Measurements from ENCODE around the gene RHOBTB3. TPM values are rescaled to one million over a fixed set of nuclear protein-coding genes. Genes with fewer than 3 reads are reported as not detected.

Gene RHOBTB3
- total RNA-seq, 1 donor from 2014 or later = 55.9 TPM

DNA sequence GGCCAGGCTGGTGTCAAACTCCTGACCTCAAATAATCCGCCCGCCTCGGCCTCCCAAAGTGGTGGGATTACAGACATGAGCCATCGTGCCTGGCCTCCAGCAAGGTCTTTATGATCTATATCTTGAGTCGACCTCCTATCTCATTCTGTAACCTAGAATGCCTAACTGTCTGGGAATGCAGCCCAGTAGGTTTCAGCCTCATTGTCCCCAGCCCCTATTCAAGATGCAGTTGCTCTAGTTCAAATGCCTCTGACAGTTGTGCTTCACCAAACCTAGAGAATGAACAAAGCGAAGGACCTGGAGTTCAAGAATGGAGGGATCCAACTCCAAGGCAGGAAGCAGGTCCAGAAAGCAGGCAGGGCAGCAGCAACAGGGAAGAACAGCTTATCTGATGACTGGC, 60.6 kb downstream of the RHOBTB3 start:
- Mint-ChIP-seq H3K27me3 (no peaks in the 10 kb centered on the region), H3K27ac (no peak overlapping the region), H3K36me3 (ENCODE audit: insufficient read depth) (peaks cover 14% of the 10 kb centered on the region), H3K4me3 (ENCODE audit: low read depth) (no peak overlapping the region), H3K4me1 (ENCODE audit: low read depth) (peaks cover 6% of the 10 kb centered on the region), H3K9me3 (ENCODE audit: low read depth) (no peaks in the 10 kb centered on the region)
- TF ChIP-seq, protein P1, sequence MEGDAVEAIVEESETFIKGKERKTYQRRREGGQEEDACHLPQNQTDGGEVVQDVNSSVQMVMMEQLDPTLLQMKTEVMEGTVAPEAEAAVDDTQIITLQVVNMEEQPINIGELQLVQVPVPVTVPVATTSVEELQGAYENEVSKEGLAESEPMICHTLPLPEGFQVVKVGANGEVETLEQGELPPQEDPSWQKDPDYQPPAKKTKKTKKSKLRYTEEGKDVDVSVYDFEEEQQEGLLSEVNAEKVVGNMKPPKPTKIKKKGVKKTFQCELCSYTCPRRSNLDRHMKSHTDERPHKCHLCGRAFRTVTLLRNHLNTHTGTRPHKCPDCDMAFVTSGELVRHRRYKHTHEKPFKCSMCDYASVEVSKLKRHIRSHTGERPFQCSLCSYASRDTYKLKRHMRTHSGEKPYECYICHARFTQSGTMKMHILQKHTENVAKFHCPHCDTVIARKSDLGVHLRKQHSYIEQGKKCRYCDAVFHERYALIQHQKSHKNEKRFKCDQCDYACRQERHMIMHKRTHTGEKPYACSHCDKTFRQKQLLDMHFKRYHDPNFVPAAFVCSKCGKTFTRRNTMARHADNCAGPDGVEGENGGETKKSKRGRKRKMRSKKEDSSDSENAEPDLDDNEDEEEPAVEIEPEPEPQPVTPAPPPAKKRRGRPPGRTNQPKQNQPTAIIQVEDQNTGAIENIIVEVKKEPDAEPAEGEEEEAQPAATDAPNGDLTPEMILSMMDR (IDR thresholded peaks at IDR 0.05; ENCODE audit: unreplicated experiment) = no peak
- DNase-seq (ENCODE audit: low spot score, unreplicated experiment) = no peak

DNA sequence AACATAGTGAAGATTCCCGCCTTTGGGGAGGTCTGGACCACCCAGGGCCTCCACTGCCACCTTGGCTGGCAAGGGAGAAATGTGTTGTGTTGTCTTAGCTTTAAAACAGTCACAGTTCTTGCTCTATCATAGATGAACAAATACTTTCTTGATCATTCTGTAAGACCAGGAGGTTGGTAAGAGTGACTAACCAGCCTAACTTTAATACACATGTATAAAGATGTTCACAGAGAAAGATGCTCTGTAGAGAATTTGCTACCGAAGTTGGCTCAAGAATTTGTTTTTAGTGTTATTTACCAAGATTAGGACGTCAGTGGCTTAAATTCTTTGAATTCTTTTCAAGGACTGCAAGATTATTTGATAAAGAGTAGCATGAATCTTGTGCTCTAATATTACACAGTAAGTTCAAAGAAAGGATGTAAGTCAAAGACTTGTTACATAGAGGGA, 63.0 kb downstream of the RHOBTB3 start:
- TF ChIP-seq, protein P1 (IDR thresholded peaks at IDR 0.05; ENCODE audit: unreplicated experiment) = no peak
- Mint-ChIP-seq H3K27me3 (no peaks in the 10 kb centered on the region), H3K9me3 (ENCODE audit: low read depth) (no peaks in the 10 kb centered on the region), H3K27ac (peak overlapping the region; percentile 24), H3K4me3 (ENCODE audit: low read depth) (no peak overlapping the region), H3K36me3 (ENCODE audit: insufficient read depth) (peaks cover 10% of the 10 kb centered on the region), H3K4me1 (ENCODE audit: low read depth) (peaks cover 6% of the 10 kb centered on the region)
- no peak for DNase-seq (ENCODE audit: low spot score, unreplicated experiment)

DNA sequence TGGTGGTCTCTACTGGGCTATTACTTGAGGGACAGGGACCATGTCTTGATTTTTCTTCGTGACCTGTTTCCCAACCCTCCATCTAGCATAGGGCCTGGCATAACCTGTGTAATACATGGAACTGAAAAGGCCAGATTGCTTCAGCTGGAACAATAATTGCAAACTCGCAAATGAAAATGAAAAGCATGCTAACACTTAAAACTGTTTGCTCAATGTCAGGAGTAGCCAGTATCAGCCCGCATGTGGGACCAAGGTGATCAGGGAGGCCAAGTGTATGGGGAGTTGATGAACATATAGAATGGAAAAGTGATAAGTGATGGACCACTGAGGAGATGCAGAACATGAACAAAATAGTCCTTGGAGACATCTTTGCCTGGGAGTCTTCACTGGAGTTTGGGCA, 66.2 kb downstream of the RHOBTB3 start:
- H3K9me3 Mint-ChIP-seq (ENCODE audit: low read depth) = peaks cover 3% of the 10 kb centered on the region
- no peaks in the 10 kb centered on the region for H3K27me3 Mint-ChIP-seq
- no peak for DNase-seq (ENCODE audit: low spot score, unreplicated experiment)
- peaks cover 4% of the 10 kb centered on the region for H3K4me1 Mint-ChIP-seq (ENCODE audit: low read depth)
- no peak overlapping the region for H3K4me3 Mint-ChIP-seq (ENCODE audit: low read depth)
- no peak overlapping the region for H3K27ac Mint-ChIP-seq
- TF ChIP-seq, protein P1 (IDR thresholded peaks at IDR 0.05; ENCODE audit: unreplicated experiment) = no peak
- peaks cover 8% of the 10 kb centered on the region for H3K36me3 Mint-ChIP-seq (ENCODE audit: insufficient read depth)

DNA sequence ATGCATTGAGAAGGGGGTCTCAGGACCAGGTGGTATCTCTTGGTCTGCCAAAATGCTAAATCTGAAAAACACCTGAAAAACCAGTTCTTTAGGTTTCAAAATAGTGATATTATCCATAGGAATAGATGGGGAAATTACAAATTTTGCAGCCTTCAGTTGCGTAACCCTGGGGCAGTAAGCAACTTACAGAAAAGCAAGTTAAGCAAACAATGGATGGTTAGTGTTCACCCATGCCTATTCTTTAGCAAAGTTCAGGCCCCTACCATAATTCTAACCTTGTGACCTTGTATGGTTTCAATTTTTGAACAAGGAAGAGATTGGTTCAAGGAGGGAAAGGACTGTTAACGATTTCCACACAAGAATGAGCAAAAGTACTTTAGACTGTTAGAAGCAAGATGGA, 66.9 kb downstream of the RHOBTB3 start:
- TF ChIP-seq, protein P1 (IDR thresholded peaks at IDR 0.05; ENCODE audit: unreplicated experiment) = no peak
- DNase-seq (ENCODE audit: low spot score, unreplicated experiment) = no peak
- Mint-ChIP-seq H3K9me3 (ENCODE audit: low read depth) (peaks cover 3% of the 10 kb centered on the region), H3K4me1 (ENCODE audit: low read depth) (peaks cover 9% of the 10 kb centered on the region), H3K27ac (no peak overlapping the region), H3K27me3 (no peaks in the 10 kb centered on the region), H3K4me3 (ENCODE audit: low read depth) (no peak overlapping the region), H3K36me3 (ENCODE audit: insufficient read depth) (peaks cover 10% of the 10 kb centered on the region)

DNA sequence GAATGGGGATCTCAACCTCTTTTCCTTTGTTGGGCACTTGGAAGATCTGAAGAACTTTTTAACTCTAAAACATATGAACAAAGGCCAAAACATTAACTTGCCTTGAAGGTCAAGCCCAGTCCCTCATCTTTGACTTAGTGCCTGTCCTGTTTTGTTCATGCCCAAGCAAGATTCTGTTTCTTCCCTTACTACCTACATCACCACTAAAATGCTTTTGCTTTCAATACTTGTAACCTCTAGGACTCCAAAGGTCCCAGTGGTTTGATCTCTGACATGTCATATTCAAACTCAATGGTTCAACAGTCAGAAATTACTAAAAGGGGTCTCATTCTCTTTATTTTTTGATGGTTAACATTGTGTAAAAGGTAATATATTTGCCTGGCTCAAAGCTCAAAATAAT, 67.4 kb downstream of the RHOBTB3 start:
- DNase-seq (ENCODE audit: low spot score, unreplicated experiment) = no peak
- Mint-ChIP-seq H3K36me3 (ENCODE audit: insufficient read depth) (peaks cover 10% of the 10 kb centered on the region), H3K27ac (no peak overlapping the region), H3K4me1 (ENCODE audit: low read depth) (peaks cover 13% of the 10 kb centered on the region), H3K4me3 (ENCODE audit: low read depth) (no peak overlapping the region), H3K27me3 (no peaks in the 10 kb centered on the region), H3K9me3 (ENCODE audit: low read depth) (peaks cover 3% of the 10 kb centered on the region)
- TF ChIP-seq, protein P1 (IDR thresholded peaks at IDR 0.05; ENCODE audit: unreplicated experiment) = no peak
